HepG2 (cell line): Measurements from ENCODE around the gene GNPDA1. TPM values are rescaled to one million over a fixed set of nuclear protein-coding genes. Genes with fewer than 3 reads are reported as not detected.

Experiments
- ARNT ChIP-seq: fragments of 450-650 bp; IDR thresholded peaks from 2 replicates; pipeline ENCODE4 v1.6.1; 2017
- ASH2L ChIP-seq: fragments of 300-600, 200-600 bp; sonication (generic); IDR thresholded peaks from 2 replicates; pipeline ENCODE4 v1.7.0; 2017; ENCODE audit warnings: low read depth, mild to moderate bottlenecking, moderate library complexity, mixed read lengths, low read length; ENCODE audit not compliant: insufficient read length
- ATRX ChIP-seq: sonication (generic); formaldehyde crosslinking; IDR thresholded peaks from 2 replicates; pipeline ENCODE4 v1.4.0; 2020; ENCODE audit warnings: missing genetic modification reagents, borderline replicate concordance
- CSRNP2 ChIP-seq: sonication (generic); formaldehyde crosslinking; conservative IDR thresholded peaks from 2 replicates; pipeline ENCODE4 v1.8.0; 2022; ENCODE audit warnings: low read depth, missing genetic modification reagents
- GABPB1 ChIP-seq: IDR thresholded peaks from 2 replicates; pipeline ENCODE4 v1.6.1; 2016; ENCODE audit warnings: mild to moderate bottlenecking, missing genetic modification reagents, moderate library complexity, missing compliant biosample characterization
- KAT7 ChIP-seq: IDR thresholded peaks from 2 replicates; pipeline ENCODE4 v1.6.1; 2018; ENCODE audit warnings: borderline replicate concordance, missing compliant biosample characterization
- NKX3-1 ChIP-seq: sonication (generic); formaldehyde crosslinking; IDR thresholded peaks from 2 replicates; pipeline ENCODE4 v1.5.0; 2020; ENCODE audit warnings: missing genetic modification reagents
- POLR2G ChIP-seq: fragments of 200-400 bp; formaldehyde crosslinking; IDR thresholded peaks from 2 replicates; pipeline ENCODE4 v1.6.1; 2018; ENCODE audit warnings: mild to moderate bottlenecking, low read depth, low read length, moderate library complexity
- ZFAT ChIP-seq: sonication (generic); formaldehyde crosslinking; conservative IDR thresholded peaks from 2 replicates; pipeline ENCODE4 v1.8.1; 2023; ENCODE audit warnings: missing genetic modification reagents, inconsistent platforms
- ZFP62 ChIP-seq: sonication (generic); formaldehyde crosslinking; IDR thresholded peaks from 2 replicates; pipeline ENCODE4 v1.4.0; 2020; ENCODE audit warnings: missing genetic modification reagents
- ZGPAT ChIP-seq: IDR thresholded peaks from 2 replicates; pipeline ENCODE4 v1.6.1; 2016; ENCODE audit warnings: mild to moderate bottlenecking
- ZNF180 ChIP-seq: sonication (generic); formaldehyde crosslinking; IDR thresholded peaks from 2 replicates; pipeline ENCODE4 v1.4.0; 2020; ENCODE audit warnings: low read depth, missing genetic modification reagents, borderline replicate concordance
- ZNF44 ChIP-seq: sonication (generic); formaldehyde crosslinking; IDR thresholded peaks from 2 replicates; pipeline ENCODE4 v1.5.1; 2020; ENCODE audit warnings: mild to moderate bottlenecking, missing genetic modification reagents
- ZNF678 ChIP-seq: sonication (generic); formaldehyde crosslinking; IDR thresholded peaks from 2 replicates; pipeline ENCODE4 v1.4.0; 2020; ENCODE audit warnings: mild to moderate bottlenecking, missing genetic modification reagents
- polyA plus RNA-seq, 8 experiments: library from polyadenylated mRNA; depleted of rRNA in 3 of 8; stranded (reverse) in 7 of 8; unstranded in 1 of 8; fragments of >200 nt; fragmentation: Illumina TruSeq in 4 of 8; extraction: Trizol in 4 of 8; gene quantifications; 2 replicates each; pipeline versions ENCODE4 v1.2.1 to v1.2.3, GENCODE V29; 2011 to 2016; ENCODE audit warnings: low read depth in 4 of 8, missing spikeins in 1 of 8, mixed read lengths in 1 of 8; ENCODE audit not compliant: insufficient read depth in 1 of 8
- total RNA-seq, 5 experiments: library from RNA; depleted of rRNA; stranded (reverse); fragments of >200 nt; fragmentation: Illumina TruSeq; extraction: Trizol; gene quantifications; 2 replicates each; pipeline ENCODE4 v1.2.3, GENCODE V29; 2016; ENCODE audit warnings: low read depth in 1 of 5
- TF ChIP-seq, protein P1 (sequence below): sonication (generic); formaldehyde crosslinking; IDR thresholded peaks from 2 replicates; pipeline ENCODE4 v1.4.0; 2020; ENCODE audit warnings: mild to moderate bottlenecking, missing genetic modification reagents
- TF ChIP-seq, protein P2 (sequence below): sonication (generic); formaldehyde crosslinking; IDR thresholded peaks from 2 replicates; pipeline ENCODE4 v1.5.1; 2020; ENCODE audit warnings: missing genetic modification reagents, mild to moderate bottlenecking, borderline replicate concordance
- TF ChIP-seq, protein P3 (sequence below): sonication (generic); formaldehyde crosslinking; IDR thresholded peaks from 2 replicates; pipeline ENCODE4 v1.8.1; 2023; ENCODE audit warnings: mild to moderate bottlenecking, inconsistent platforms, moderate library complexity, missing genetic modification reagents, borderline replicate concordance

Gene GNPDA1
- total and polyA plus RNA-seq, 2 of the 13 experiments (the other 11 are each of a cell fraction or from before 2014, with no cell fraction given) = 6.0 to 54.1 TPM

DNA sequence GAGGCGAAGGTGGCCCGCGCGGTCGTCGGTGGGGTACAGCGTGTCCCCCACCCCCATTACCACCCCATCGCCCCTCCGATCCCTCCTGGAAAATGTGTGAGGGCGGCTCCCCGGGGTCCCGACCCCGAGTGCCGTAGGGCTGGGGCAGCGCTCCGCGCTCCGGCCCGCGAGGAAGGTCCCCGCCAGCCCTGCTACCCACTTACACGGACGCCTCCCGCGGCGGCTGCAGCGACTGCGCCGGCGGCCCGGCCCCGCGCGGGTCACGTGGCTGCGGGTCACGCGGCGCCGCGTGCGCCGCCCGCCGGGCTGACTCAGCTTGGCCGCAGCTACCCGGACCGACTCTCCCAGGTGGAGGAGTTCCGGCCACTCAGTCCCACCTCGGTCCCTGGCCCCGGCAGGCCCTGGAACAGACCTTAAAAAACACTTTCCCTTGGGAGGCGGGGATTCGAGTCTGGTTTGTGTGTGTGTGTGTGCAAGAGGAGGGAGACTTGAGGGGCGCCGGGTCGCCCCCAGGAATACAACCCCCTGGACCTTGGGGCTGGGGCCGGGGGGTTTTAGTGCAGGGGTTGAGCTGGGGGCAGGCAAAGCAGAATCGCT lies at the start of gene GNPDA1 (continued):
- TF ChIP-seq POLR2G (peak; percentile 88), ATRX (CRISPR knock-in tag) (no peak), ZFP62 (CRISPR knock-in tag) (no peak), ZNF678 (CRISPR knock-in tag) (no peak), ASH2L (peak; percentile 15), CSRNP2 (CRISPR knock-in tag) (no peak), GABPB1 (CRISPR knock-in tag) (peak; percentile 68; the same call in 1 of the 2 replicates), KAT7 (CRISPR knock-in tag) (no peak), ZNF180 (CRISPR knock-in tag) (0 out of 2 replicates have a peak, but pooled peaks have one; percentile 59), ZNF44 (CRISPR knock-in tag) (no peak; the same call in 1 of the 2 replicates), ZGPAT (no peak), ZFAT (CRISPR knock-in tag) (no peak; the same call in 1 of the 2 replicates), NKX3-1 (0 out of 2 replicates have a peak, but pooled peaks have one; percentile 42), ARNT (no peak)
- TF ChIP-seq, protein P1, sequence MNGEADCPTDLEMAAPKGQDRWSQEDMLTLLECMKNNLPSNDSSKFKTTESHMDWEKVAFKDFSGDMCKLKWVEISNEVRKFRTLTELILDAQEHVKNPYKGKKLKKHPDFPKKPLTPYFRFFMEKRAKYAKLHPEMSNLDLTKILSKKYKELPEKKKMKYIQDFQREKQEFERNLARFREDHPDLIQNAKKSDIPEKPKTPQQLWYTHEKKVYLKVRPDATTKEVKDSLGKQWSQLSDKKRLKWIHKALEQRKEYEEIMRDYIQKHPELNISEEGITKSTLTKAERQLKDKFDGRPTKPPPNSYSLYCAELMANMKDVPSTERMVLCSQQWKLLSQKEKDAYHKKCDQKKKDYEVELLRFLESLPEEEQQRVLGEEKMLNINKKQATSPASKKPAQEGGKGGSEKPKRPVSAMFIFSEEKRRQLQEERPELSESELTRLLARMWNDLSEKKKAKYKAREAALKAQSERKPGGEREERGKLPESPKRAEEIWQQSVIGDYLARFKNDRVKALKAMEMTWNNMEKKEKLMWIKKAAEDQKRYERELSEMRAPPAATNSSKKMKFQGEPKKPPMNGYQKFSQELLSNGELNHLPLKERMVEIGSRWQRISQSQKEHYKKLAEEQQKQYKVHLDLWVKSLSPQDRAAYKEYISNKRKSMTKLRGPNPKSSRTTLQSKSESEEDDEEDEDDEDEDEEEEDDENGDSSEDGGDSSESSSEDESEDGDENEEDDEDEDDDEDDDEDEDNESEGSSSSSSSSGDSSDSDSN (CRISPR knock-in tag) = peak; percentile 26; the same call in 1 of the 2 replicates
- TF ChIP-seq, protein P2, sequence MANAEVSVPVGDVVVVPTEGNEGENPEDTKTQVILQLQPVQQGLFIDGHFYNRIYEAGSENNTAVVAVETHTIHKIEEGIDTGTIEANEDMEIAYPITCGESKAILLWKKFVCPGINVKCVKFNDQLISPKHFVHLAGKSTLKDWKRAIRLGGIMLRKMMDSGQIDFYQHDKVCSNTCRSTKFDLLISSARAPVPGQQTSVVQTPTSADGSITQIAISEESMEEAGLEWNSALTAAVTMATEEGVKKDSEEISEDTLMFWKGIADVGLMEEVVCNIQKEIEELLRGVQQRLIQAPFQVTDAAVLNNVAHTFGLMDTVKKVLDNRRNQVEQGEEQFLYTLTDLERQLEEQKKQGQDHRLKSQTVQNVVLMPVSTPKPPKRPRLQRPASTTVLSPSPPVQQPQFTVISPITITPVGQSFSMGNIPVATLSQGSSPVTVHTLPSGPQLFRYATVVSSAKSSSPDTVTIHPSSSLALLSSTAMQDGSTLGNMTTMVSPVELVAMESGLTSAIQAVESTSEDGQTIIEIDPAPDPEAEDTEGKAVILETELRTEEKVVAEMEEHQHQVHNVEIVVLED (CRISPR knock-in tag) = no peak
- TF ChIP-seq, protein P3, sequence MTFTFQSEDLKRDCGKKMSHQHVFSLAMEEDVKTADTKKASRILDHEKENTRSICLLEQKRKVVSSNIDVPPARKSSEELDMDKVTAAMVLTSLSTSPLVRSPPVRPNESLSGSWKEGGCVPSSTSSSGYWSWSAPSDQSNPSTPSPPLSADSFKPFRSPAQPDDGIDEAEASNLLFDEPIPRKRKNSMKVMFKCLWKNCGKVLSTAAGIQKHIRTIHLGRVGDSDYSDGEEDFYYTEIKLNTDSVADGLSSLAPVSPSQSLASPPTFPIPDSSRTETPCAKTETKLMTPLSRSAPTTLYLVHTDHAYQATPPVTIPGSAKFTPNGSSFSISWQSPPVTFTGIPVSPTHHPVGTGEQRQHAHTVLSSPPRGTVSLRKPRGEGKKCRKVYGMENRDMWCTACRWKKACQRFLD = no peak
